WI38 (cell line): ENCODE data around the gene ASB2.

ENCODE experiments used
- H3K4me3 ChIP-seq: 2 replicates; pipeline ENCODE4 v1.5.1; 2011; ENCODE audit warnings: low read depth, mild to moderate bottlenecking, control low read depth, low read length
- TF ChIP-seq, protein P1 (sequence below): IDR thresholded peaks from 2 replicates; pipeline ENCODE4 v1.5.1; 2012; ENCODE audit warnings: low read depth, mild to moderate bottlenecking, control low read depth, low read length

ASB2 gene

DNA sequence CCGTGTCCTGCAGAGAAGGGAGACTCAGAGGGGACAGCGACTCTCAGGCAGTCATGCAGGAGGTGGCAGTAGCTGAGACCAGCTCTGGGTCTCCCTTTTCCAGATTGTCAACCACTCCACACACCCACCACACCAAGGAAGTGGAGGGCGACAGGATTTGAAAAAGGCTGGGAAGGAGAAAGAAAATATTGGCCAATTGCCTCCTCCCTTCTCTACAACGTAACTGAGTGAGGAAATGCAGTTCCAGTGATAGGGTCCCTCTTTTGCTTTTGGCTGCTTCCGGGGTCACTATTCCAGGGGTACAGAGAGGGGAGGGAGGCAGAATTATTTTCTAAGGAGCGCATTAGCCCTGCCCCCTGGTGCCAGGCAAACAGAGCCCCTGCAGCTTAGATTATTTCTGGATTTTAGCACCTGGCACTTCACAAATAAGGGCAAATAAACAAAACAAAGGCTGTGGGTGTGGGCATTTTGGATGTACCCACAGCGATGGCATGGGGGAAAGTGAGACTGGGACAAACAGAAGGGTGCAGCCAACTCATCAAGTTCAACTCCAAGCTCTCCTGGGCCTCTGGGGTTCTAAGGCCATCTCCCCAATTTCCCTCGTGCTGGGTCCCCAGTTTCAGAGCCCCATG lies 20.4 kb downstream of the ASB2 start:
- no peak overlapping the region for H3K4me3 ChIP-seq
- TF ChIP-seq, protein P1, sequence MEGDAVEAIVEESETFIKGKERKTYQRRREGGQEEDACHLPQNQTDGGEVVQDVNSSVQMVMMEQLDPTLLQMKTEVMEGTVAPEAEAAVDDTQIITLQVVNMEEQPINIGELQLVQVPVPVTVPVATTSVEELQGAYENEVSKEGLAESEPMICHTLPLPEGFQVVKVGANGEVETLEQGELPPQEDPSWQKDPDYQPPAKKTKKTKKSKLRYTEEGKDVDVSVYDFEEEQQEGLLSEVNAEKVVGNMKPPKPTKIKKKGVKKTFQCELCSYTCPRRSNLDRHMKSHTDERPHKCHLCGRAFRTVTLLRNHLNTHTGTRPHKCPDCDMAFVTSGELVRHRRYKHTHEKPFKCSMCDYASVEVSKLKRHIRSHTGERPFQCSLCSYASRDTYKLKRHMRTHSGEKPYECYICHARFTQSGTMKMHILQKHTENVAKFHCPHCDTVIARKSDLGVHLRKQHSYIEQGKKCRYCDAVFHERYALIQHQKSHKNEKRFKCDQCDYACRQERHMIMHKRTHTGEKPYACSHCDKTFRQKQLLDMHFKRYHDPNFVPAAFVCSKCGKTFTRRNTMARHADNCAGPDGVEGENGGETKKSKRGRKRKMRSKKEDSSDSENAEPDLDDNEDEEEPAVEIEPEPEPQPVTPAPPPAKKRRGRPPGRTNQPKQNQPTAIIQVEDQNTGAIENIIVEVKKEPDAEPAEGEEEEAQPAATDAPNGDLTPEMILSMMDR, result no peak

DNA sequence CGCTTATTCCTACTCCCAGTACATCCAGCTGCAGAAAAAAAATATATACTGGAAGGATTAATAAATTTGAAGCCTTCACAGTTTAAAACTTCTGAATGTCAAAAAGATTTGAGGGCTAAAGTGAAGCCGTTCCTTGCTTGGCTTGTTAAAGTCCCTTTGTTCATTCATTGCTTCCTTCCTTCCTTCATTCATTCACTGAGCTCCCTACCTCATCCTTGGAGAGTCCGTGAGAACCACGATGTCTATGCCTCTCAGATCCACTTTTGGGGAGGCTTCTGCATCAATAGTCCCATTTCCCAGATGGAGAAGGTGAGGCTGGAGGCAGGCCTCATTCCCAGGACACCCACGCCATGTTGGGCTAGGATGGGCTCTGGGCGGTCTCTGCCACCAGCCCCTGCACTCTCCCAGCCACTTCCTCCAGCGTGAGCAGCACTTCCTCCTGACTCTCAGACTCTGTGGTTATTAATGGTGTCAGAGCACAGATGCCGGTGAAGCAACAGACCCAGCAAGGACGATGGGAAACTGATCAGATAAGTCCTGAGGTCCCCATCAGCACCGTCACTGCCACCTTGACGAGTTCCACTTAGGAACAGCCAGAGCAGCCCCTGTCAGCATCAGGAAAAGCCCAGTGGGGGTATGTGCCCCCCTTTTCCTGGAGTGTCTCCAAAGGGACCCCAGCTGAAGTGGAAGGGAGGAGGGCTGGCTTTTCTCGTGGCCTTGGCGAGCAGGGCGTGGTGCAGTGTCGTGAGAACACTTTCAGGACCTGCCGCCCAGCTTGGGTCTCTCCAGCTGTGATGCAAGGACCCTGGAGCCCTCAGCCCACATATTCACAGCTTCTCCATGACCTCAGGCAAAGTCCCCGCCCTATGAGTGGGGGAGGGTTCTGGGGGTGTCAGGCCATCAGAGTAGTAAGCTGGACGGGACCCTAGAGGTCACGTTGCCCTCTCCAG lies 21.2 kb downstream of the ASB2 start:
- H3K4me3 ChIP-seq, result no peak overlapping the region

DNA sequence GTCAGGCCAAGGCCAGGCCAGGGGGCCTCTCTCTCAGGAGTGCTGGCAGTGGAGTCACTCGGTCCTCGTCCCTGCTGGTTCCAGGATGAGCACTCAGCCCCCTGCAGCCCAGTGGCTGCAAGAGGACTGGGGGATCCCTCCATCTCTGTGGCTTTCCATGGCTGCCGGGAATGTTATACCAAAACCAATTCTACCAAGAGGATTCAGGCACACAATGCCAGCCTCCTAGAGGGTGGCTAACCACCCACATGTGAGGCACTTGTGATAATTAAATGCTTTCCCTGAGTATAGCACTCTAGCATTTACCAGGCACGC lies 21.9 kb downstream of the ASB2 start:
- H3K4me3 ChIP-seq, result no peak overlapping the region
- TF ChIP-seq, protein P1, result no peak

More for the DNA sequence above, 21.2 kb downstream of the ASB2 start:
- TF ChIP-seq, protein P1, result no peak

DNA sequence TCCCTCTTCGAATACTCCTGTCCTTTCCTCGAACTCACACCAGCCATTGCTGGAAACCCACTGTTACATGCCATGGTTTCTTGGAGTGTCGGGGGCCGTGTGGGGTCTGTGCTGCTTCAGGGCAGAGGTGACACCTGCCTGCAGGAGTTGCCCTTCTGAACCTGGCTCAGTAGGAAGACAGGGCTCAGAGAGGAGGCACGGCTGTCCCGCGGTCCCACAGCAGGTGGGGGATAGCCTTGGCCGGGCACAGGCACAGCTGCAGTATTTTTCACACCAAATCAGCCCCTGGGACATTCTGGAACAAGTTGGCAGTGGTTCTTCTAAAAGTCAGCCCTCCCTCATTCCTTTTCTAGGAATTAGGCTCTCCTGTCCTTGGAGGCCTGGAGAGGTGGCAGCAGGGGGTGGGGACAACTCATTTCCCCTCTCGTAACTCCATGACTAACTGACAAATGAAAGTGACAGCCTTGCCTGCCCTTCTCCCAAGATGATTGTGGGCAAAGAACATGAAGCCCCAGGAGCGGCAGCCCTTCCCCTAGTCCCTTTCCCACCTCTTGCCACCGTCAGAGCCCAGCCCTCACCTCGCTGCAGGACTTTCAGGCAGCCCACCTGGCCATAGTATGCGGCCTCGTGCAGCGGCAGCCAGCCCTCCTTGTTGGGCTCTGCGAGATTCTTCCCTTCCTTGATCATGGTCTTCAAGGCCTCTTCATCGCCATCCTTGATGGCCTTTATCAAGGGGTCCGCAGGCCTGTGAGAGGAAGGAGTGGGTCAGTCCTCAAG lies 22.4 kb downstream of the ASB2 start:
- H3K4me3 ChIP-seq, result no peak overlapping the region
- TF ChIP-seq, protein P1, result no peak

DNA sequence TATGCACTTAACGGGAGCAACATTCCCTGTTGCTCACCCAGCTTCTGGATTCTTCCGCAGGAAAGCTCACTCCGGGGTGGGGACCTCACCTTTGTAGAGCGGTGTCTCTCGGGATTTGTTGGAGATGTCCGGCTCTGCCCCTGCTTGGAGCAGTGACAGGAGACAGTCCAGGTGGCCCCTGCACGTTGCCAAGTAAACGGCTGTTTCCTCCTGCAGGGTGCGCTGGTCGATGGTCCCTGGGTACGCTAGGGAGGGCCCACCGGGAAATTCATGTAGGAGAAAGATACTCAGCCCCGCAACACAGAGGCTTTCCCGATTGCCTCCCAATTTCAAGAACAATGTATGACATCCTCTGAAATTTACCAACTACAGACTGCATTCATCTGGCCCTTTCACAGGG lies 23.1 kb downstream of the ASB2 start:
- TF ChIP-seq, protein P1, result no peak

DNA sequence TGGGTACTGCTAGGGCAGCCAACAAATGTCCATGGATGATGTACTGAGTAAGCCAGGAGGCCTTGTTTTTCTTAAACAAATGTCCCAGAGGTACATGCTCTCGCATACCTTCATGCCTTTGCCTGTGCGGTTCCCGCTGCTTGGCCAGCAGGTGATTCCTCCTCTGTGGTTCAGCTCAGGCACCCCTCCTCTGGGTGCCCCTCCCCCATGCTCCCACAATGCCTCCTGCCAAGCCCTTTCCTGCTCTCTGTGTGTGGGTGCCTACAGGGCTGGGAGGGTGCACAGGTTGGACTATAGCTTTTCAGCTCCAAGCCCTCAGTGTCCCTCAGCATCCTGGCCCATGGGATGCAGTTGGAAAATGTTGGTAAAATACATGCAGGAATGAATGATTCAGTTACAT lies 23.5 kb downstream of the ASB2 start:
- TF ChIP-seq, protein P1, result no peak
- no peak overlapping the region for H3K4me3 ChIP-seq

More for the DNA sequence above, 23.1 kb downstream of the ASB2 start:
- no peak overlapping the region for H3K4me3 ChIP-seq
